Upper lobe of right lung (tissue), 1 donor: ENCODE data around the gene PATL2. TPM values are rescaled to one million over a fixed set of nuclear protein-coding genes. Genes with fewer than 3 reads are reported as not detected.

ENCODE experiments used
- ATAC-seq: fragments of 200-7000 bp; cut with Tn5 transposase; one replicate; pipeline ENCODE4 v1.9.1; 2020; ENCODE audit warnings: mild to moderate bottlenecking, moderate library complexity
- DNase-seq: peaks from one replicate; pipeline ENCODE4 v3.0.0-alpha.2; 2020
- H3K27ac ChIP-seq: fragments of 200-600 bp; one replicate; pipeline ENCODE4 v1.8.0; 2022
- H3K27me3 ChIP-seq: fragments of 200-600 bp; one replicate; pipeline ENCODE4 v1.8.0; 2022; ENCODE audit warnings: mild to moderate bottlenecking
- H3K36me3 ChIP-seq: fragments of 200-600 bp; one replicate; pipeline ENCODE4 v1.8.0; 2022
- H3K4me1 ChIP-seq: fragments of 200-600 bp; one replicate; pipeline ENCODE4 v1.8.0; 2022
- H3K4me3 ChIP-seq: fragments of 200-600 bp; one replicate; pipeline ENCODE4 v1.8.0; 2022; ENCODE audit warnings: mild to moderate bottlenecking
- H3K9me3 ChIP-seq: fragments of 200-600 bp; one replicate; pipeline ENCODE4 v1.8.0; 2022
- intact Hi-C: fragments of 100-400 bp; cut with DNase I; formaldehyde crosslinking; loops from one replicate; pipeline ENCODE4 v1.11.0; 2022
- total RNA-seq: library from RNA; stranded (reverse); fragmentation: NEBNext Ultra II Directional; extraction: Animal tissue kit (Norgen Biotek cat#: 25700); gene quantifications from one replicate; pipeline ENCODE4 v1.2.1, GENCODE V29; 2021
- TF ChIP-seq, protein P1 (sequence below): fragments of 200-600 bp; IDR thresholded peaks from one replicate; pipeline ENCODE4 v1.8.0; 2022; ENCODE audit warnings: antibody characterized with exemption
- donor health status: DM: no; HTN: yes; CAD: no; lungs with severe emphysema.

The PATL2 gene
- total RNA-seq, 1 donor from 2014 or later = 3.7 TPM

DNA sequence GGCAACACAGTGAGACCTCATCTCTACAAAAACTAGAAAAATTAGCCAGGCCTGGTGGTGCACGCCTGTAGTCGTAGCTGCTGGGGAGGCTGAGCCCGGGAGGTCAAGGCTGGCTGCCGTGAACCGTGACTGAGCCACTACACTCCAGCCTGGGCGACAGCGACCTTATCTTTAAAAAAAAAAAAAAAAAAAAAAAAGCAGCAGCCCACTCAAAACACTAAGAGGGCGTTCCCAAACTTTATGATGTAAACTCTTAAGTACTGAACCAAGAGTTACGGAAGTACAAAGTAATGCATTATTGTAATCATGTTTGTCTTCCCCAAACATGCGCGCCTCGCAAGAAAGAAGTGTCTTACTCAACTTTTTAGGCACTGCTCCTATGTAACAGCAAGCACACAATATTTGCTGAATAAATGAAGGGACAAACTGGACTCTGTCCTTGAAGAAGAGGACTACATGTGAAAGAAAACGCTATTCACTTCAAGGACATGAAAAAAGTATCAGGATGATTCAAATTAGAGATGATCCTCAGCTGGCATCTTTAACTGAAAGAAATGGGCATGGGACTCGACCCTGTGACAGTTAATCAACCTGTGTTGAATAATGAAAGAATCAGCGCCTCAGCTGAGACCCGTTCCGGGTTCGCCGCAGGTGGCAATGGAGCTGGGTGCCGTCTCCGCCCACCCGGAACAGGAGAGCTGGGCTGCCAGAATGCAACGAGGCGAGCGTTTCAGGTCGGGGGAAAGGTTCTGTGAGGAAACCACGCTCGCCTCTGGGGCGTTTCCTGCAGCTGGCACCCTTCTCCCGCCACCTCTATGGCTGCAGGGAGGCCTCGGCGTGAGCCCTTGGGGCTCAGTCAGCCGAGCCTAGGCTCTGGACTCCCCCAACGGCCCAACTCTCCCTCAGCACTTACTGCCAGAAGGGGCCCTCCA is 48.4 kb downstream of the PATL2 start:
- H3K36me3 ChIP-seq = peaks cover 21% of the 10 kb centered on the region
- intact Hi-C loops = loop anchor here (10.0 kb wide), 1 partner anchor 52 kb away; the partner anchor contains the start of genes B2M and PATL2
- peak overlapping the region; percentile 99 for H3K27ac ChIP-seq
- peaks cover 24% of the 10 kb centered on the region for H3K4me1 ChIP-seq
- H3K9me3 ChIP-seq = no peaks in the 10 kb centered on the region
- H3K27me3 ChIP-seq = no peaks in the 10 kb centered on the region
- ATAC-seq (peak; percentile 66), DNase-seq (peak; percentile 88)
- TF ChIP-seq, protein P1, sequence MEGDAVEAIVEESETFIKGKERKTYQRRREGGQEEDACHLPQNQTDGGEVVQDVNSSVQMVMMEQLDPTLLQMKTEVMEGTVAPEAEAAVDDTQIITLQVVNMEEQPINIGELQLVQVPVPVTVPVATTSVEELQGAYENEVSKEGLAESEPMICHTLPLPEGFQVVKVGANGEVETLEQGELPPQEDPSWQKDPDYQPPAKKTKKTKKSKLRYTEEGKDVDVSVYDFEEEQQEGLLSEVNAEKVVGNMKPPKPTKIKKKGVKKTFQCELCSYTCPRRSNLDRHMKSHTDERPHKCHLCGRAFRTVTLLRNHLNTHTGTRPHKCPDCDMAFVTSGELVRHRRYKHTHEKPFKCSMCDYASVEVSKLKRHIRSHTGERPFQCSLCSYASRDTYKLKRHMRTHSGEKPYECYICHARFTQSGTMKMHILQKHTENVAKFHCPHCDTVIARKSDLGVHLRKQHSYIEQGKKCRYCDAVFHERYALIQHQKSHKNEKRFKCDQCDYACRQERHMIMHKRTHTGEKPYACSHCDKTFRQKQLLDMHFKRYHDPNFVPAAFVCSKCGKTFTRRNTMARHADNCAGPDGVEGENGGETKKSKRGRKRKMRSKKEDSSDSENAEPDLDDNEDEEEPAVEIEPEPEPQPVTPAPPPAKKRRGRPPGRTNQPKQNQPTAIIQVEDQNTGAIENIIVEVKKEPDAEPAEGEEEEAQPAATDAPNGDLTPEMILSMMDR = no peak
- peak overlapping the region; percentile 91 for H3K4me3 ChIP-seq

DNA sequence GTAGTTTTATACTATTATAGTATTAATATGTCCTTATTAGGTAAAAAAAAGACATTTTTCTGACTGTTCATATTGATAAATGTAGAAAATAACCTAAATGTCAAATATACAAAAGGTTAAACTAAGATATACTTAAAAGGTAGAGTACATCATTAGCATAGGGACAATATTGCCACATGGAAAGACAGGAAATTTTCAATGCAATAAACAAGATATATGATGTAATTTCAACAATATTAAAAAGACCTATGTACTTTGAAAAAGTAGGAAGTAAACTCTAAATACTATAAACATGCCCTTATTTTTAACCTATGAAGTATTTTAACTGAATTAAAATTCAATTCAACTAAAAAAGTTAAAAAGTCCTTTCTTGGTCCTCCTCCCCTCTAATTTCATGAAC is 49.5 kb downstream of the PATL2 start:
- peaks cover 24% of the 10 kb centered on the region for H3K4me1 ChIP-seq
- no peaks in the 10 kb centered on the region for H3K9me3 ChIP-seq
- H3K27me3 ChIP-seq = no peaks in the 10 kb centered on the region
- H3K36me3 ChIP-seq = peaks cover 32% of the 10 kb centered on the region
- peak overlapping the region; percentile 99 for H3K27ac ChIP-seq
- no peak for DNase-seq
- TF ChIP-seq, protein P1 = no peak
- intact Hi-C loops = loop anchor here (10.0 kb wide), 1 partner anchor 53 kb away; the partner anchor contains the start of genes B2M and PATL2
- ATAC-seq = no peak
- peak overlapping the region; percentile 91 for H3K4me3 ChIP-seq

DNA sequence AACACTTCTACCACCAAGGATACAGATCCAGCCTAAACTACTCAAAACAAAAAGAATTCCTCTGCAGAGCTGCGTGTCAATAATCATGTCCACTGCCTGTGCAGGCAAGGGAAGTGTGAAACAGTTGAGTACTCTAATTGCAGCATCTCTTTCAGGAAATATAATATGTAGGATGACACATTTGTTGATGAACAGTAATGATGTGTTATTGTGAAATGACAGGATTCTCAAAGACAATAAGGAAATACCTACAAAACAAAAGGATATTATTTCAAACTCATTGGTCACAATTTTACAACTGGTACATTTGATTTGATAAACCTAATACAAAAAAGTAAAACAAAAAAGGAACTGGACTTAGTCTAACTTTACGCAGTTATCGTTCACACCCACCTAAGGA is 52.1 kb downstream of the PATL2 start:
- Histone ChIP-seq H3K27ac (no peak overlapping the region), H3K4me3 (no peak overlapping the region), H3K9me3 (no peaks in the 10 kb centered on the region), H3K36me3 (peaks cover 57% of the 10 kb centered on the region), H3K27me3 (no peaks in the 10 kb centered on the region), H3K4me1 (peaks cover 21% of the 10 kb centered on the region)
- TF ChIP-seq, protein P1 = no peak
- DNase-seq (no peak), ATAC-seq (no peak)
- intact Hi-C loops = loop anchor here (10.0 kb wide), 1 partner anchor 76 kb away; the partner anchor contains the start of gene TRIM69

DNA sequence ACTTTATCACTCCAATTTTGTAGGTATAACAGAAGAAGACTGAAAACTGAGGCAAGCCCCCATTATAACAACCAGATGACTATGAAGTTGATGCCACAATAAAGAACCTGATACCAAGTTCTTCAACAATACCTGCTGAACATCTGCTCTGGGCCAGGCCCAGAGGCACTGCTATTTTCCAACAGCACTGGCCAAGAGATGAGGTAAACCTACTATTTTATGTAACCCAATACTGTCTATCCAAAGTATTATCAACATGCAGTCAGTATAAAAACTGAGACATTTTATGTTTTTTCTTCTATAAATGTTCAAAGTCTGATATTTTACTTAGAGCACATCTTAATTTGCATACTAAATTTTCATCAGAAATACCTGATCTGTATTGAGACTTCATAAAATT is 53.7 kb downstream of the PATL2 start:
- ATAC-seq (no peak), DNase-seq (no peak)
- intact Hi-C loops = loop anchor here (10.0 kb wide), 1 partner anchor 77 kb away; the partner anchor contains the start of gene TRIM69
- Histone ChIP-seq H3K4me1 (peaks cover 17% of the 10 kb centered on the region), H3K4me3 (no peak overlapping the region), H3K27ac (no peak overlapping the region), H3K27me3 (no peaks in the 10 kb centered on the region), H3K36me3 (peaks cover 74% of the 10 kb centered on the region), H3K9me3 (no peaks in the 10 kb centered on the region)
- TF ChIP-seq, protein P1 = no peak

DNA sequence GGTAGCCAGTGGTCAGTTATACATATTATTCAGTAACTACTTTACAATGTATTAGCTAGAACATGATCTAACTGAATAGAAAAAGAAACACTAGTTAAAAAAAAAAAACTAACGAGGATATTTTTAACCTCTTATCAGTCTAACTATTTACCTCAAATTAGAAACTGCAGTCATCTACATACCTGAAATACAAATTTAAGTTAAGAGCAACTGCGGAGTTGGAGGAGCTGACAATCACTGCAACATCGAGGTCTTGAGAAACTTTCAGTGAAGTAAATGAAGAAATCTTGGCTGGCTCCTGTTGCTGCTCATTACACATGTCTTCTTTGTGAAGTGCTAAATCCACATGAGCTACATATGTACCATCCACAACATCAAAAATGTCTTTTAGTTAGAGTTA is 54.2 kb downstream of the PATL2 start:
- Histone ChIP-seq H3K27me3 (no peaks in the 10 kb centered on the region), H3K4me3 (no peak overlapping the region), H3K36me3 (peaks cover 78% of the 10 kb centered on the region), H3K9me3 (no peaks in the 10 kb centered on the region), H3K4me1 (peaks cover 13% of the 10 kb centered on the region), H3K27ac (no peak overlapping the region)
- TF ChIP-seq, protein P1 = no peak
- DNase-seq (no peak), ATAC-seq (no peak)
- intact Hi-C loops = loop anchor here (10.0 kb wide), 1 partner anchor 78 kb away; the partner anchor contains the start of gene TRIM69
